H9 (cell line): ENCODE data around the gene HSH2D. TPM values are rescaled to one million over a fixed set of nuclear protein-coding genes. Genes with fewer than 3 reads are reported as not detected.

Experiments used
- DNase-seq: peaks from one replicate; pipeline ENCODE4 v3.0.0-alpha.2; 2017
- H2AFZ ChIP-seq: one replicate; pipeline ENCODE4 v1.6.1; 2013; ENCODE audit warnings: mild to moderate bottlenecking, low read length, control low read depth, moderate library complexity
- H2AK5ac ChIP-seq: 2 replicates; pipeline ENCODE4 v1.6.1; 2013; ENCODE audit warnings: low read length, control low read depth, mixed read lengths; ENCODE audit not compliant: insufficient read length
- H2BK120ac ChIP-seq: one replicate; pipeline ENCODE4 v1.6.1; 2013; ENCODE audit warnings: low read depth, mild to moderate bottlenecking, low read length, control low read depth, inconsistent platforms; ENCODE audit not compliant: poor library complexity, severe bottlenecking
- H2BK12ac ChIP-seq: 2 replicates; pipeline ENCODE4 v1.6.1; 2013; ENCODE audit warnings: low read length, control low read depth, mixed read lengths, low read depth; ENCODE audit not compliant: insufficient read length
- H2BK15ac ChIP-seq: 2 replicates; pipeline ENCODE4 v1.6.1; 2013; ENCODE audit warnings: low read depth, low read length, control low read depth
- H2BK20ac ChIP-seq: one replicate; pipeline ENCODE4 v1.6.1; 2013; ENCODE audit warnings: low read depth, mild to moderate bottlenecking, low read length, control low read depth, inconsistent platforms; ENCODE audit not compliant: poor library complexity, severe bottlenecking
- H2BK5ac ChIP-seq: 2 replicates; pipeline ENCODE4 v1.6.1; 2013; ENCODE audit warnings: low read length, control low read depth, mixed read lengths; ENCODE audit not compliant: insufficient read length
- H3K14ac ChIP-seq: 2 replicates; pipeline ENCODE4 v1.6.1; 2013; ENCODE audit warnings: low read length, control low read depth; ENCODE audit not compliant: insufficient read depth
- H3K18ac ChIP-seq: 2 replicates; pipeline ENCODE4 v1.6.1; 2013; ENCODE audit warnings: low read depth, mild to moderate bottlenecking, mixed read lengths, low read length, control low read depth; ENCODE audit not compliant: insufficient read length
- H3K23ac ChIP-seq: 2 replicates; pipeline ENCODE4 v1.6.1; 2013; ENCODE audit warnings: low read length, control low read depth, mixed read lengths, low read depth; ENCODE audit not compliant: insufficient read length
- H3K23me2 ChIP-seq: 2 replicates; pipeline ENCODE4 v1.6.1; 2013; ENCODE audit warnings: low read depth, mild to moderate bottlenecking, mixed read lengths, low read length, control low read depth; ENCODE audit not compliant: insufficient read length, poor library complexity, severe bottlenecking
- H3K27ac ChIP-seq: 2 replicates; pipeline ENCODE4 v1.5.1; 2013; ENCODE audit warnings: low read length, control low read depth, mixed read lengths, low read depth; ENCODE audit not compliant: insufficient read length
- H3K27me3 ChIP-seq: 2 replicates; pipeline ENCODE4 v1.6.1; 2013; ENCODE audit warnings: low read length, control low read depth, inconsistent platforms; ENCODE audit not compliant: insufficient read depth
- H3K4ac ChIP-seq: 2 replicates; pipeline ENCODE4 v1.6.1; 2013; ENCODE audit warnings: low read depth, mild to moderate bottlenecking, control low read depth, inconsistent platforms, low read length, moderate library complexity
- H3K4me1 ChIP-seq: 2 replicates; pipeline ENCODE4 v1.6.1; 2013; ENCODE audit warnings: low read length, control low read depth, inconsistent platforms; ENCODE audit not compliant: insufficient read depth
- H3K4me2 ChIP-seq: 2 replicates; pipeline ENCODE4 v1.6.1; 2013; ENCODE audit warnings: low read length, control low read depth, mixed read lengths; ENCODE audit not compliant: insufficient read length, insufficient read depth
- H3K56ac ChIP-seq: 2 replicates; pipeline ENCODE4 v1.6.1; 2013; ENCODE audit warnings: low read depth, mild to moderate bottlenecking, mixed read lengths, low read length, control low read depth; ENCODE audit not compliant: insufficient read length
- H3K79me1 ChIP-seq: 2 replicates; pipeline ENCODE4 v1.6.1; 2013; ENCODE audit warnings: low read depth, mild to moderate bottlenecking, moderate library complexity, low read length, control low read depth, inconsistent platforms; ENCODE audit not compliant: insufficient read depth, poor library complexity, severe bottlenecking
- H3K79me2 ChIP-seq: 2 replicates; pipeline ENCODE4 v1.6.1; 2013; ENCODE audit warnings: low read length, control low read depth, inconsistent platforms; ENCODE audit not compliant: insufficient read depth
- H3K9ac ChIP-seq: 2 replicates; pipeline ENCODE4 v1.6.1; 2013; ENCODE audit warnings: low read length, control low read depth, mixed read lengths; ENCODE audit not compliant: insufficient read length; ENCODE audit errors: extremely low read depth
- H3K9me3 ChIP-seq: one replicate; pipeline ENCODE4 v1.6.1; 2013; ENCODE audit warnings: low read depth, low read length, inconsistent platforms; ENCODE audit not compliant: control insufficient read depth
- H3T11ph ChIP-seq: one replicate; pipeline ENCODE4 v1.6.1; 2013; ENCODE audit warnings: mild to moderate bottlenecking, low read length, control low read depth, inconsistent platforms
- H4K20me1 ChIP-seq: one replicate; pipeline ENCODE4 v1.6.1; 2013; ENCODE audit not compliant: control insufficient read depth, insufficient read length, insufficient read depth
- H4K5ac ChIP-seq: 2 replicates; pipeline ENCODE4 v1.6.1; 2013; ENCODE audit warnings: low read depth, mild to moderate bottlenecking, mixed read lengths, low read length, control low read depth; ENCODE audit not compliant: insufficient read length
- H4K8ac ChIP-seq: replicated peaks from 2 replicates; pipeline ENCODE4 v1.6.1; 2013; ENCODE audit warnings: low read length, control low read depth, mixed read lengths, low read depth; ENCODE audit not compliant: insufficient read length
- H4K91ac ChIP-seq: 2 replicates; pipeline ENCODE4 v1.6.1; 2013; ENCODE audit warnings: low read depth, mild to moderate bottlenecking, moderate library complexity, mixed read lengths, low read length, control low read depth; ENCODE audit not compliant: insufficient read length
- H3K27ac Mint-ChIP-seq, 3 experiments: 2 replicates in 2 of 3; 3 replicates in 1 of 3; pipeline ENCODE4 v1.8.0; 2020 to 2021; ENCODE audit warnings: mixed read lengths in 3 of 3, mild to moderate bottlenecking in 1 of 3, moderate library complexity in 1 of 3
- H3K27me3 Mint-ChIP-seq: 2 replicates; pipeline ENCODE4 v1.8.0; 2021; ENCODE audit warnings: low read depth, mild to moderate bottlenecking, moderate library complexity, mixed read lengths
- H3K36me3 Mint-ChIP-seq, 3 experiments: 2 replicates in 2 of 3; 3 replicates in 1 of 3; pipeline ENCODE4 v1.8.0; 2020 to 2021; ENCODE audit warnings: low read depth in 3 of 3, mixed read lengths in 3 of 3; ENCODE audit not compliant: insufficient read depth in 1 of 3
- H3K4me1 Mint-ChIP-seq, 2 experiments: 2 replicates each; pipeline ENCODE4 v1.8.0; 2020; ENCODE audit warnings: mixed read lengths in 2 of 2
- H3K4me3 Mint-ChIP-seq, 2 experiments: 2 replicates in 1 of 2; 3 replicates in 1 of 2; pipeline ENCODE4 v1.8.0; 2020 to 2021; ENCODE audit warnings: mild to moderate bottlenecking in 2 of 2, mixed read lengths in 2 of 2, moderate library complexity in 1 of 2
- H3K9me3 Mint-ChIP-seq, 2 experiments: 2 replicates in 1 of 2; 3 replicates in 1 of 2; pipeline ENCODE4 v1.8.0; 2020; ENCODE audit warnings: mild to moderate bottlenecking in 2 of 2, mixed read lengths in 2 of 2, moderate library complexity in 1 of 2
- CTCF ChIP-seq: fragments of 200-600 bp; sonication (generic); conservative IDR thresholded peaks from 3 replicates; pipeline ENCODE4 v1.8.0; 2021; ENCODE audit warnings: antibody characterized with exemption, mild to moderate bottlenecking
- WGBS: extraction: QIAGEN DNeasy Blood & Tissue Kit; methylation state at CpG from one replicate; pipeline ENCODE4 v1.1.7; 2013; ENCODE audit warnings: missing lambda C conversion rate, low lambda C conversion rate, mixed read lengths; ENCODE audit not compliant: insufficient read length; ENCODE audit errors: extremely low coverage; 5-methylcytosine and 5-hydroxymethylcytosine counted together
- total RNA-seq: library from RNA; stranded (reverse); gene quantifications from 2 replicates; pipeline ENCODE4 v1.2.1, GENCODE V29; 2021

The HSH2D gene
- total RNA-seq, 1 experiment from 2014 or later: 2.3 TPM

GRCh38 chr19:16116067-16116466 is 27.4 kb upstream of the HSH2D start:
- Histone ChIP-seq H2BK5ac (no peak overlapping the region), H3K9me3 (no peaks in the 10 kb centered on the region), H3K23me2 (peaks cover 6% of the 10 kb centered on the region), H4K91ac (no peak overlapping the region), H2AFZ (no peak overlapping the region), H3K79me1 (peaks cover 8% of the 10 kb centered on the region), H3K14ac (no peak overlapping the region), H3K9ac (peak overlapping the region; percentile 31), H2AK5ac (no peak overlapping the region), H3K23ac (no peak overlapping the region), H3K18ac (no peak overlapping the region), H3K79me2 (peaks cover 17% of the 10 kb centered on the region), H2BK12ac (no peak overlapping the region), H3T11ph (no peak overlapping the region), H4K8ac (no peak overlapping the region), H3K56ac (no peak overlapping the region), H3K4me2 (no peak overlapping the region), H3K4me1 (no peaks in the 10 kb centered on the region), H4K5ac (no peak overlapping the region), H3K27ac (no peak overlapping the region), H2BK15ac (no peak overlapping the region), H3K27me3 (no peaks in the 10 kb centered on the region), H3K4ac (no peak overlapping the region), H2BK20ac (no peak overlapping the region), H2BK120ac (no peak overlapping the region), H4K20me1 (no peaks in the 10 kb centered on the region)
- TF ChIP-seq CTCF: no peak
- peak overlapping the region; percentile 38 to 81 (median 69); a peak in 4 of 7 replicates for H3K27ac Mint-ChIP-seq
- DNase-seq: no peak
- H3K36me3 Mint-ChIP-seq: peaks cover 18 to 50% (median 36%) of the 10 kb centered on the region in 3 experiments
- no peaks in the 10 kb centered on the region for H3K9me3 Mint-ChIP-seq
- no peaks in the 10 kb centered on the region for H3K27me3 Mint-ChIP-seq
- peaks cover 5 to 15% of the 10 kb centered on the region in 2 experiments for H3K4me1 Mint-ChIP-seq
- no CpG with 5 or more reads among the region's 4 CpGs for WGBS
- no peak overlapping the region; a peak in 1 of 5 replicates for H3K4me3 Mint-ChIP-seq
